K562 (cell line): ENCODE measurements around the gene SH3TC1. TPM values are rescaled to one million over a fixed set of nuclear protein-coding genes. Genes with fewer than 3 reads are reported as not detected.

ENCODE experiments used
- ASH1L ChIP-seq: fragments of 450-650 bp; IDR thresholded peaks from 2 replicates; pipeline ENCODE4 v1.6.1; 2018; ENCODE audit warnings: borderline replicate concordance, mild to moderate bottlenecking, low read depth; ENCODE audit not compliant: partially characterized antibody
- BHLHE40 ChIP-seq: IDR thresholded peaks from 2 replicates; pipeline ENCODE4 v1.6.1; 2011; ENCODE audit warnings: low read length, improper control_type of control experiment
- CBFB ChIP-seq: sonication (generic); formaldehyde crosslinking; IDR thresholded peaks from 2 replicates; pipeline ENCODE4 v1.4.0; 2020; ENCODE audit warnings: mild to moderate bottlenecking, missing genetic modification reagents
- CLOCK ChIP-seq: fragments of 250-450 bp; sonication (Bioruptor Pico); IDR thresholded peaks from 2 replicates; pipeline ENCODE4 v1.4.0; 2020; ENCODE audit warnings: mild to moderate bottlenecking, moderate library complexity, borderline replicate concordance
- COPS2 ChIP-seq: fragments of 450-650 bp; conservative IDR thresholded peaks from 2 replicates; pipeline ENCODE4 v1.6.1; 2016; ENCODE audit warnings: mild to moderate bottlenecking, moderate library complexity
- CSDE1 ChIP-seq, 2 experiments: fragments of 450-650 bp; IDR thresholded peaks; 2 replicates each; pipeline ENCODE4 v1.6.1; 2016; ENCODE audit warnings: mild to moderate bottlenecking in 1 of 2
- FOXM1 ChIP-seq, 2 experiments: fragments of 450-650 bp in 1 of 2; sonication (generic) in 1 of 2; formaldehyde crosslinking in 1 of 2; IDR thresholded peaks; 2 replicates each; pipeline versions ENCODE4 v1.6.1 to v1.9.0; 2017 to 2022; ENCODE audit warnings: low read depth in 2 of 2, mild to moderate bottlenecking in 2 of 2, missing genetic modification reagents in 1 of 2, moderate library complexity in 1 of 2
- HOXB6 ChIP-seq: fragments of 250-450 bp; sonication (Bioruptor Pico); IDR thresholded peaks from 2 replicates; pipeline ENCODE4 v1.5.1; 2022; ENCODE audit warnings: mild to moderate bottlenecking, borderline replicate concordance
- KLF6 ChIP-seq: fragments of 250-450 bp; sonication (Bioruptor Pico); IDR thresholded peaks from 2 replicates; pipeline ENCODE4 v1.4.0; 2020; ENCODE audit warnings: mild to moderate bottlenecking, moderate library complexity, borderline replicate concordance
- NR4A1 ChIP-seq, 2 experiments: fragments of 250-450 bp in 1 of 2; fragments of 450-650 bp in 1 of 2; sonication (Bioruptor Pico) in 1 of 2; IDR thresholded peaks; 2 replicates each; pipeline versions ENCODE4 v1.4.0 to v1.6.1; 2016 to 2020; ENCODE audit warnings: mild to moderate bottlenecking in 2 of 2, missing compliant biosample characterization in 1 of 2, missing genetic modification characterization in 1 of 2, moderate library complexity in 1 of 2
- NUFIP1 ChIP-seq: fragments of 450-650 bp; IDR thresholded peaks from 2 replicates; pipeline ENCODE4 v1.6.1; 2018; ENCODE audit not compliant: partially characterized antibody
- POLR2AphosphoS2 ChIP-seq: IDR thresholded peaks from 2 replicates; pipeline ENCODE4 v1.6.1; 2012; ENCODE audit warnings: low read length, improper control_type of control experiment
- RCOR1 ChIP-seq, 2 experiments: IDR thresholded peaks; 2 replicates each; pipeline ENCODE4 v1.6.1; 2012; ENCODE audit warnings: low read depth in 2 of 2, low read length in 2 of 2, borderline replicate concordance in 1 of 2, improper control_type of control experiment in 1 of 2
- SNAPC5 ChIP-seq: fragments of 250-450 bp; sonication (Bioruptor Pico); IDR thresholded peaks from 2 replicates; pipeline ENCODE4 v1.8.0; 2021; ENCODE audit warnings: moderate library complexity, mild to moderate bottlenecking, inconsistent platforms
- TBL1XR1 ChIP-seq, 2 experiments: IDR thresholded peaks; 2 replicates each; pipeline ENCODE4 v1.6.1; 2012; ENCODE audit warnings: improper control_type of control experiment in 2 of 2, low read length in 2 of 2, mild to moderate bottlenecking in 1 of 2
- ZNF124 ChIP-seq: sonication (generic); formaldehyde crosslinking; IDR thresholded peaks from 2 replicates; pipeline ENCODE4 v1.8.1; 2022; ENCODE audit warnings: missing genetic modification reagents
- ZNF431 ChIP-seq: sonication (generic); formaldehyde crosslinking; IDR thresholded peaks from 2 replicates; pipeline ENCODE4 v1.8.0; 2022; ENCODE audit warnings: mild to moderate bottlenecking, missing genetic modification reagents
- ZNF655 ChIP-seq: fragments of 250-450 bp; sonication (Bioruptor Pico); IDR thresholded peaks from 2 replicates; pipeline ENCODE4 v1.5.0; 2021
- polyA plus RNA-seq, 8 experiments: library from polyadenylated mRNA; depleted of rRNA in 4 of 8; stranded (reverse) in 5 of 8; unstranded in 3 of 8; fragments of >200 nt; fragmentation: Nextera tagmentation in 2 of 8; fragmentation: Illumina TruSeq in 1 of 8; extraction: Ambion mirVana in 2 of 8; extraction: Trizol in 1 of 8; gene quantifications; 2 replicates each; pipeline versions ENCODE4 v1.2.1 to v1.2.3, GENCODE V29; 2011 to 2014; ENCODE audit warnings: inconsistent platforms in 1 of 8, missing spikeins in 1 of 8
- total RNA-seq, 7 experiments: library from RNA; depleted of rRNA in 6 of 7; stranded (reverse); fragments of >200 nt in 6 of 7; fragmentation: Illumina TruSeq in 2 of 7; extraction: Trizol in 2 of 7; gene quantifications; 2 replicates each; pipeline versions ENCODE4 v1.2.1 to v1.2.3, GENCODE V29; 2011 to 2021; ENCODE audit warnings: low replicate concordance in 1 of 7
- TF ChIP-seq, protein P1 (sequence below), 2 experiments: fragments of 450-650 bp; IDR thresholded peaks; 2 replicates each; pipeline ENCODE4 v1.6.1; 2016
- TF ChIP-seq, protein P2 (sequence below): fragments of 250-450 bp; sonication (Bioruptor Pico); IDR thresholded peaks from 2 replicates; pipeline ENCODE4 v1.5.0; 2021
- TF ChIP-seq, protein P3 (sequence below): fragments of 250-450 bp; sonication (Bioruptor Pico); IDR thresholded peaks from 2 replicates; pipeline ENCODE4 v1.8.0; 2022; ENCODE audit warnings: moderate library complexity, mild to moderate bottlenecking, inconsistent platforms

Gene SH3TC1
- total and polyA plus RNA-seq, 9 of the 15 experiments (the other 6 are each of a cell fraction or from before 2014, with no cell fraction given) = 0.04 to 2.1 (median 0.48) TPM; not detected in 1

DNA sequence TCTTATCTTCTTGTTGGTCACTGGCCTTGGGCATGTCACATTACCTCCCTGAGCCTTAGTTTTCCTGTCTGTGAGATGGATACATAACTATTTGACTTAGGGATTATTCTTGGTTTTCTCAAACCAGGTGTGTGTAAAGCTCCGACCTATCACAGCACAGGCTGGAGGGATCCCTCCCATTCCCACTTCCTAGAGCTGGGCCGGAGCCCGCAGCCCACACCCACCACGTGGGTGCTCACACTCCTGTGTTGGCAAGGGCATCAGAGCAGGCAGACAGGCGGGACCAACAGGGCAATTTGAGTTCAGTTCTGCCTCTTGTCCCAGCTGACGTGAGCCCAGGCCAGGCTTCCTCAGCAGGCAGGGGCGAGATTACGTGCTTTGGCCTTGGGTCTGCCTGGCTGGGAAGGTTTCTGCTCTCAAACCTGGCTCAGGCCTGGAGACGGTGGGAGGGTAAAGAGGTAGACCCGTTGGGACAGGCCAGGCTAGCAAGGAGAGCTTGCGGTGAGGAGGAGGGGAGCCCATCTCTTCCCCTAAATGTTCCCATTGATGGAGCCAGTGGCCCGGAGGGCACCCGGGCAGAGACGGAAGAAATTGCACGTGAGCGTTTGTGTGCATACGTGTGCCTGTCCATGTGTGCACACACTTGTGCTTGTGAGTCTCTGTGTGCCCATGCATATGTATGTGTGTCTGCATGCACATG, 734 bp upstream of the SH3TC1 start (continued):
- no peak for TF ChIP-seq CLOCK
- no peak for TF ChIP-seq ZNF124 (CRISPR knock-in tag)
- no peak for TF ChIP-seq NR4A1 (CRISPR knock-in tag; IDR thresholded peaks at IDR 0.05)
- no peak for TF ChIP-seq NR4A1 (tag; IDR thresholded peaks at IDR 0.05)
- no peak for TF ChIP-seq KLF6
- TF ChIP-seq POLR2AphosphoS2 = no peak
- TF ChIP-seq RCOR1 (IDR thresholded peaks at IDR 0.05; ENCODE audit: borderline replicate concordance in 1 of 2, low read depth in 2 of 2, low read length in 2 of 2) = no peak
- TF ChIP-seq NUFIP1 = no peak
- TF ChIP-seq, protein P1, sequence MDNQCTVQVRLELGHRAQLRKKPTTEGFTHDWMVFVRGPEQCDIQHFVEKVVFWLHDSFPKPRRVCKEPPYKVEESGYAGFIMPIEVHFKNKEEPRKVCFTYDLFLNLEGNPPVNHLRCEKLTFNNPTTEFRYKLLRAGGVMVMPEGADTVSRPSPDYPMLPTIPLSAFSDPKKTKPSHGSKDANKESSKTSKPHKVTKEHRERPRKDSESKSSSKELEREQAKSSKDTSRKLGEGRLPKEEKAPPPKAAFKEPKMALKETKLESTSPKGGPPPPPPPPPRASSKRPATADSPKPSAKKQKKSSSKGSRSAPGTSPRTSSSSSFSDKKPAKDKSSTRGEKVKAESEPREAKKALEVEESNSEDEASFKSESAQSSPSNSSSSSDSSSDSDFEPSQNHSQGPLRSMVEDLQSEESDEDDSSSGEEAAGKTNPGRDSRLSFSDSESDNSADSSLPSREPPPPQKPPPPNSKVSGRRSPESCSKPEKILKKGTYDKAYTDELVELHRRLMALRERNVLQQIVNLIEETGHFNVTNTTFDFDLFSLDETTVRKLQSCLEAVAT (IDR thresholded peaks at IDR 0.05) = no peak
- 0 out of 2 replicates have a peak, but pooled peaks have one; percentile 47 for TF ChIP-seq CBFB (CRISPR knock-in tag)
- TF ChIP-seq COPS2 = no peak
- TF ChIP-seq, protein P2, sequence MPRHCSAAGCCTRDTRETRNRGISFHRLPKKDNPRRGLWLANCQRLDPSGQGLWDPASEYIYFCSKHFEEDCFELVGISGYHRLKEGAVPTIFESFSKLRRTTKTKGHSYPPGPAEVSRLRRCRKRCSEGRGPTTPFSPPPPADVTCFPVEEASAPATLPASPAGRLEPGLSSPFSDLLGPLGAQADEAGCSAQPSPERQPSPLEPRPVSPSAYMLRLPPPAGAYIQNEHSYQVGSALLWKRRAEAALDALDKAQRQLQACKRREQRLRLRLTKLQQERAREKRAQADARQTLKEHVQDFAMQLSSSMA = no peak
- TF ChIP-seq FOXM1 (IDR thresholded peaks at IDR 0.05; ENCODE audit: low read depth) = no peak
- 0 out of 2 replicates have a peak, but pooled peaks have one; percentile 53 for TF ChIP-seq FOXM1 (CRISPR knock-in tag; IDR thresholded peaks at IDR 0.05; ENCODE audit: low read depth)
- TF ChIP-seq HOXB6 (CRISPR knock-in tag) = no peak
- peak; percentile 6; the same call in 1 of the 2 replicates for TF ChIP-seq BHLHE40
- TF ChIP-seq ZNF431 (CRISPR knock-in tag) = no peak
- TF ChIP-seq, protein P3, sequence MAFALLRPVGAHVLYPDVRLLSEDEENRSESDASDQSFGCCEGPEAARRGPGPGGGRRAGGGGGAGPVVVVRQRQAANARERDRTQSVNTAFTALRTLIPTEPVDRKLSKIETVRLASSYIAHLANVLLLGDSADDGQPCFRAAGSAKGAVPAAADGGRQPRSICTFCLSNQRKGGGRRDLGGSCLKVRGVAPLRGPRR (CRISPR knock-in tag) = no peak
- no peak for TF ChIP-seq ZNF655 (CRISPR knock-in tag)
- TF ChIP-seq TBL1XR1 (IDR thresholded peaks at IDR 0.05; ENCODE audit: low read length in 2 of 2) = no peak
- no peak for TF ChIP-seq SNAPC5 (CRISPR knock-in tag)
- no peak for TF ChIP-seq CSDE1 (IDR thresholded peaks at IDR 0.05)
- TF ChIP-seq ASH1L = no peak
